Stimulated activated naive CD8-positive, alpha-beta T cell treated with anti-CD3 and anti-CD28 coated beads, Interleukin-15, amount 100 ng/mL, for 72 hours (primary cell): ENCODE measurements around the gene FUS.
A peak's percentile ranks its signal among the peaks of the same experiment; 100 is the strongest.
"Not testable (repeated sequence)": the region's sequence is repeated elsewhere in the genome, so short reads cannot be mapped to it uniquely, and the experiment has no call there.

ENCODE experiments used
- ATAC-seq: fragments of 150-1000 bp; cut with Tn5 transposase; 2 replicates; pipeline ENCODE4 v1.10.0; 2021; ENCODE audit warnings: mild to moderate bottlenecking, moderate library complexity
- DNase-seq, 2 donors: peaks; one replicate each; pipeline ENCODE4 v3.0.0; 2021 to 2022
- H3K27ac Mint-ChIP-seq, 2 donors: one replicate each; pipeline ENCODE4 v1.8.0; 2022; ENCODE audit warnings: mild to moderate bottlenecking in 2 of 2, mixed read lengths in 2 of 2, moderate library complexity in 2 of 2
- H3K27me3 Mint-ChIP-seq: one replicate; pipeline ENCODE4 v1.8.0; 2022; ENCODE audit warnings: mixed read lengths
- H3K4me1 Mint-ChIP-seq: one replicate; pipeline ENCODE4 v1.8.0; 2022; ENCODE audit warnings: mild to moderate bottlenecking, mixed read lengths
- H3K4me3 Mint-ChIP-seq, 2 donors: one replicate each; pipeline ENCODE4 v1.8.0; 2022; ENCODE audit warnings: mild to moderate bottlenecking in 2 of 2, mixed read lengths in 2 of 2, moderate library complexity in 1 of 2
- H3K9me3 Mint-ChIP-seq, 2 donors: one replicate each; pipeline ENCODE4 v1.8.0; 2022; ENCODE audit warnings: mixed read lengths in 2 of 2

FUS gene

GRCh38 chr16:31167315-31167714, 12.6 kb upstream of the FUS start:
- H3K4me1 Mint-ChIP-seq = peaks cover 5% of the 10 kb centered on the region
- no peaks in the 10 kb centered on the region for H3K9me3 Mint-ChIP-seq

DNA sequence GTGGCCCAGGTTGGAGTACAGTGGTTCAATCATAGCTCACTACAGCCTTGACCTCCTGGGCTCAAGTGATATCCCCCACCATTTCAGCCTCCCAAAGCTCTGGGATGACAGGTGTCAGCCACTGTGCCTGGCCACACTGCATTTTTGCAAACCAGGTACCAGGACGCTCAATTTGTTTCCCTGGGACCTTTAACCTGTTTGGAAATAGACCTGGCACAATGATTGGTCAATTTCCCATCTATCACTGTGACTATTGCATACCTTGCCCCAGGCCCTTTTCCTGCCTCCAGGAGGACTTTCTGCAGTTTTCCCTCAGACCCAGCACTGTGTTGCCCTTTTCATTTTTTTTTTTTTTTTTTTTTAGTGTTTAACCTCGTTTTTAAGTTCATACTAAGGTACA, 11.1 kb upstream of the FUS start:
- Mint-ChIP-seq H3K4me1 (peaks cover 5% of the 10 kb centered on the region), H3K27me3 (no peaks in the 10 kb centered on the region), H3K27ac (no peak overlapping the region), H3K4me3 (no peak overlapping the region), H3K9me3 (no peaks in the 10 kb centered on the region)
- no peak for ATAC-seq
- no peak for DNase-seq

More at GRCh38 chr16:31167315-31167714, 12.6 kb upstream of the FUS start:
- H3K4me3 Mint-ChIP-seq = no peak overlapping the region
- H3K27ac Mint-ChIP-seq = peak overlapping the region; percentile 34 to 80
- no peaks in the 10 kb centered on the region for H3K27me3 Mint-ChIP-seq
- ATAC-seq (no peak), DNase-seq (no peak)

GRCh38 chr16:31170048-31170447, 9.9 kb upstream of the FUS start:
- not testable (repeated sequence) for H3K9me3 Mint-ChIP-seq, H3K4me1 Mint-ChIP-seq, DNase-seq, H3K27ac Mint-ChIP-seq, H3K4me3 Mint-ChIP-seq, ATAC-seq, H3K27me3 Mint-ChIP-seq

DNA sequence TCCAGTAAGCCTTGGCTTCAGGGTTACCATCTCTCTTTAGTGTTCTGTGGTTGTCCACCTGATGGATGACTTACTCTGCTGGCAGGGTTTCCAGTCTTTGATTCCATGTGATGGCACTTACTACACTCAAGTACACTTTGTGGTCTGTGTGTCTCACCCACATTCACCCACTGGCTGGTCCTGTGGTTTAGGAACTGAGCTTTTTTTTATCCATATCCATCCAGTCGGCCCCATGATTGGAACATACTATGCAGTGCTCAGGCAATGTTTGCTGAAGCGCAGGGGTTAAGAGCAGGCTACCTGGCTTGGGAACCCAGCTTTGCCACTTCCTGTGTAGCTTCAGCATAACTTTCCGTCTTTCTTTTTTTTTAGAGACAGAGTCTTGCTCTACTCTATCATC, 2.8 kb upstream of the FUS start:
- peak overlapping the region; percentile 62 to 67 for H3K4me3 Mint-ChIP-seq
- peak overlapping the region; percentile 69 to 91 for H3K27ac Mint-ChIP-seq
- H3K27me3 Mint-ChIP-seq = no peaks in the 10 kb centered on the region
- peak; percentile 19 for ATAC-seq
- peaks cover 46% of the 10 kb centered on the region for H3K4me1 Mint-ChIP-seq
- H3K9me3 Mint-ChIP-seq = no peaks in the 10 kb centered on the region
- peak in 1 of 2 donors; percentile 69 for DNase-seq

DNA sequence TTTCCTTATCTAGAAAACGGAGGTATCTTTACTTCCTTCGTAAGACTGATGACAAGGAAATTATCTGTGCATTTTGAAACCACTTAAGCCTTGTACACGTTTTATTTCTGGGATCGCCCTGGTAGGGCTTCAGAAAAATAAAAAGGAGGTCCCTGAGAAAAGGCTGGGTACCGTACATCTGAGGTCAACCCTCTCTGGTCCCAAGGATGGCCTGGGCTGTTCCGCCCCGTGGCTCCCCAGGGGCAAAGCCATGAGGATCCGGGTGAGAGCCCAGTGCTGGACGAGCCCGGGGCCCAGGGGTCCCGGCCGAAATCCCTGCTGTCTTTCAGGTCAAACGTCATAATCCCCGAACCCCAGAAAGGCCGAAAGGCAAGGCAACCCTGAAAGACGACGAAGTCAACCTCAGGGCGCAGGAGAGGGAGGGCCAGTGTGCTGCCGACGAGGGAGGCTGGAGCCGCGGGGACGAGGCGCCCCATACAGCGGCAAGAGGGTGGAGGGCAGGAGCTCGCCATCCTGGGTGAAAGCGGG, 656 bp upstream of the FUS start:
- ATAC-seq (peak; percentile 73), DNase-seq (no peak)
- H3K4me3 Mint-ChIP-seq = peak overlapping the region; percentile 92
- no peaks in the 10 kb centered on the region for H3K27me3 Mint-ChIP-seq
- H3K27ac Mint-ChIP-seq = peak overlapping the region; percentile 99 to 100
- peaks cover 68% of the 10 kb centered on the region for H3K4me1 Mint-ChIP-seq
- H3K9me3 Mint-ChIP-seq = no peaks in the 10 kb centered on the region

GRCh38 chr16:31181102-31181830, 1.3 kb downstream of the FUS start:
- H3K9me3 Mint-ChIP-seq = no peaks in the 10 kb centered on the region
- H3K27me3 Mint-ChIP-seq = no peaks in the 10 kb centered on the region
- peak overlapping the region; percentile 92 for H3K4me3 Mint-ChIP-seq
- DNase-seq = peak; percentile 58 to 66
- H3K27ac Mint-ChIP-seq = peak overlapping the region; percentile 99 to 100
- peak; percentile 5 for ATAC-seq
- peaks cover 88% of the 10 kb centered on the region for H3K4me1 Mint-ChIP-seq

DNA sequence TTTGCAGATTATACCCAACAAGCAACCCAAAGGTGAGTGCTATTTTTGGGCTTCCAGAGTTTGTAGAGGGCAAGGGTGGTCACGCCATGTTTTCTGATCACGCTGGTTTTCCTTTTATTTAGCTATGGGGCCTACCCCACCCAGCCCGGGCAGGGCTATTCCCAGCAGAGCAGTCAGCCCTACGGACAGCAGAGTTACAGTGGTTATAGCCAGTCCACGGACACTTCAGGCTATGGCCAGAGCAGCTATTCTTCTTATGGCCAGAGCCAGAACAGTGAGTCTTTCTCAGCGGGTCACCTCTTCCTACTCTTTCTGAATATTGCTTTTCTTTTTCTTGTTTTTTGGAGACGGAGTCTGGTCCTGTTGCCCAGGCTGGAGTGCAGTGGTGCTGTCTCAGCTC, 2.5 kb downstream of the FUS start:
- Mint-ChIP-seq H3K4me3 (peak overlapping the region; percentile 92), H3K9me3 (no peaks in the 10 kb centered on the region), H3K27ac (peak overlapping the region; percentile 90 to 100), H3K27me3 (no peaks in the 10 kb centered on the region), H3K4me1 (peaks cover 91% of the 10 kb centered on the region)
- DNase-seq = no peak
- ATAC-seq = no peak

DNA sequence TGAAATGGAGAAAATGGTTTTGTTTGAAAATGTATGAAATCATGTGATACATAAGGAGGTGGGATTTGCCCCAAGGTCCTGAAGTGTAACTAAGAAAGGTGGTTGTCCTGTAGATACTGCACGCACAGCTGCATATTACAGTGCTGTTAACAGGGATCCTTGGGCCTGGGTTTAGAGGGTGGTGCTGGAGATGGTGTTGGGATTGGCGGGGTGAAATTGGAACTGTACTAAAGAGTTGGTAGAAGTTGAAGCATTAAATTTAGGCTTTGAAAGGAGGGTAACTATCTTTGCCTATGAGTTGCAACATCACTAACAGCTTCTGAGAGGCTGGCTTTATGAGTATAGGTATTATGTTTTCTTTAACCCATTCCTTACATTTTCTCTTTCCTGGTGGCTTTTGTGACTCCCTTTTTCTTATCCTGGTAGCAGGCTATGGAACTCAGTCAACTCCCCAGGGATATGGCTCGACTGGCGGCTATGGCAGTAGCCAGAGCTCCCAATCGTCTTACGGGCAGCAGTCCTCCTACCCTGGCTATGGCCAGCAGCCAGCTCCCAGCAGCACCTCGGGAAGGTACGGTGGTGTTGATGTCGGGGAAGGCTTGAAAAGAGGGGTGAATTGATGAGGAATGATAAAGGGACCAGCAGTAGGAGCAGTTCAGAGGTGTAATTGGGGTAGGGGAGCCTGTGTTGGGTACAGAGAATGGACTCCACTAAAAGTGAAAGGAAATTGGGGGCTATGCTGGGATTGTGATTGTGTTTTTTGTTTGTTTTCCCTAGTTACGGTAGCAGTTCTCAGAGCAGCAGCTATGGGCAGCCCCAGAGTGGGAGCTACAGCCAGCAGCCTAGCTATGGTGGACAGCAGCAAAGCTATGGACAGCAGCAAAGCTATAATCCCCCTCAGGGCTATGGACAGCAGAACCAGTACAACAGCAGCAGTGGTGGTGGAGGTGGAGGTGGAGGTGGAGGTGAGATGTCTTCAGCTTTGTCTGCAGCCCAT, 3.8 kb downstream of the FUS start:
- Mint-ChIP-seq H3K9me3 (no peaks in the 10 kb centered on the region), H3K27me3 (no peaks in the 10 kb centered on the region), H3K4me3 (peak overlapping the region; percentile 92)

DNA sequence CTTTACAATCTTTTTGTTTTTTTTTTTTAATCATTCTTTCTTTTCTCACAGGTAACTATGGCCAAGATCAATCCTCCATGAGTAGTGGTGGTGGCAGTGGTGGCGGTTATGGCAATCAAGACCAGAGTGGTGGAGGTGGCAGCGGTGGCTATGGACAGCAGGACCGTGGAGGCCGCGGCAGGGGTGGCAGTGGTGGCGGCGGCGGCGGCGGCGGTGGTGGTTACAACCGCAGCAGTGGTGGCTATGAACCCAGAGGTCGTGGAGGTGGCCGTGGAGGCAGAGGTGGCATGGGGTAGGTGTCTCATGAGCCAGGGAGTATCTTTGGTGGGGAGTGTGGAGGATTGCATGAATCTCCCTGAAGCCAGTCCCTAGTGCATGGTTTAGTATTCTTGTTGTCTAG, 4.9 kb downstream of the FUS start:
- Mint-ChIP-seq H3K9me3 (no peaks in the 10 kb centered on the region), H3K27me3 (no peaks in the 10 kb centered on the region), H3K27ac (peak overlapping the region; percentile 83 to 100), H3K4me3 (peak overlapping the region; percentile 64 to 69), H3K4me1 (peaks cover 98% of the 10 kb centered on the region)
- DNase-seq = no peak
- no peak for ATAC-seq

More for the DNA sequence above, 3.8 kb downstream of the FUS start:
- Mint-ChIP-seq H3K4me1 (peaks cover 95% of the 10 kb centered on the region), H3K27ac (peak overlapping the region; percentile 55 to 100)
- ATAC-seq (no peak), DNase-seq (no peak)

GRCh38 chr16:31185339-31185738, 5.4 kb downstream of the FUS start:
- H3K9me3 Mint-ChIP-seq = no peaks in the 10 kb centered on the region
- ATAC-seq = no peak
- DNase-seq = no peak
- peak overlapping the region; percentile 68 to 69 for H3K4me3 Mint-ChIP-seq
- peaks cover 98% of the 10 kb centered on the region for H3K4me1 Mint-ChIP-seq
- no peaks in the 10 kb centered on the region for H3K27me3 Mint-ChIP-seq
- peak overlapping the region in 1 of 2 donors; percentile 100 for H3K27ac Mint-ChIP-seq

DNA sequence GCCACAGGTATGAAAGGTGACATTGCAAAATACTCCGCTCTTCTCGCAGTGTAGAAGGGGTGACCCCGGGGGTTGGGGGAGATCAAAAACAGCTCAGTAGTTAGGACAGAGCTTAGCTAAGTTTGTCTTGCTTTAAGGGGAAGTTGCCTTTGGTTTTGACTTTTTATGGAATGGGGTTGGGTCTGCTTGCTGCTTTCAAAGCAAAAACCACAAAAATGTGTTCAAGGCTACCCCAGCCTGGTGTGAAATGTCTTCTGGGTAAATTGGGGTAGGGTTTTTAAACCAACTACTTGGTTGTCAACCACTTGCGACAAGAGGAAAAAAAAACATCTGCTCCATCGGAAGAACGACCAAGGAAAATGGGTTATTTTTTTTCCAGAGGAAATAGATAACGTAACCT, 6.2 kb downstream of the FUS start:
- no peak for DNase-seq
- Mint-ChIP-seq H3K4me3 (peak overlapping the region; percentile 59 to 68), H3K9me3 (no peaks in the 10 kb centered on the region), H3K27ac (peak overlapping the region; percentile 77 to 96), H3K4me1 (peaks cover 98% of the 10 kb centered on the region), H3K27me3 (no peaks in the 10 kb centered on the region)
- ATAC-seq = no peak

DNA sequence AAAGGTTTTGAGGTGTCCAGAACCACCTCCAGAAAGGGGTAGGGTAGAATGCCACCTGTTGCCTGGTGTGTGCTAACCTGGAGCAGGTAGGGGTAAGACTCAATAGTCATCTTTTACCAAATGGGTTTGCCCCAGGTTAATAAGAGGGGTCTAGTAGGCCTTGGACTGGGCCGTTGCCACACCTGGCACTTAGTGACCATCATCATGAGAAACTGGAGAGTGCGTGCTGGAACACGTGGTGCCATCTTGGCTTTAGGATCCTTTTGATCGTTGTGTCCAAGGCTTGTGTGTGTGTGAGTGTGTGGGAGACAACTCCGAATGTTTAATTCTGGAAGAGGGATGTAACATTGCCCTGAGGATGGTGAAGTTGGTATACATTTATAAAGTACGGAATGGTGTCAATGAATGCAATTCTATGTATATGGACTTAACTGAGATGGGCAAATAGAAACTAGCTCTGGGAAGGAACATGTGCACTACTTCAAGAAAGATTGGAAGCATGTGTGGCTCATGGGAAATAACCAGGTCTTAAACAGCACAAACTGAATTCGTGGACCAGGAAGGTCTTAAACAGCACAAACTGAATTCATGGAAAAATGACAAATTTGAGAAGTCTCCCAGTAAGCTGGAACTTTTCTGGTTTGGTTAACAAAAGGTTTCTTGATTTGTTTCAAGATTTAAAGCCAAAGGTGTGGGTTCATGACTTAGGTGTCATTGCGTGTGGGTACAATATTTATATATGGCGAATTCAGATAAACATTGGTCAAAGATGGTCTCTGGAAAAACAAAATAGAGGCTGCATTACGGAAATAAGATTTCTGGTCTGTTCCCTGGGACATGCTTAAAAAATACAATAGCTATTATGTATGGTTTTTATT, 7.2 kb downstream of the FUS start:
- ATAC-seq (no peak), DNase-seq (no peak)
- H3K4me1 Mint-ChIP-seq = peaks cover 100% of the 10 kb centered on the region
- no peaks in the 10 kb centered on the region for H3K27me3 Mint-ChIP-seq
- H3K4me3 Mint-ChIP-seq = peak overlapping the region; percentile 10 to 14
- no peaks in the 10 kb centered on the region for H3K9me3 Mint-ChIP-seq
- H3K27ac Mint-ChIP-seq = peak overlapping the region; percentile 70 to 96

- Mint-ChIP-seq H3K27ac (peak overlapping the region in 1 of 2 donors; percentile 96), H3K4me3 (no peak overlapping the region), H3K9me3 (no peaks in the 10 kb centered on the region), H3K27me3 (no peaks in the 10 kb centered on the region), H3K4me1 (peaks cover 99% of the 10 kb centered on the region)
- no peak for DNase-seq
- ATAC-seq = no peak
Observed at GRCh38 chr16:31187808-31188189, 7.9 kb downstream of the FUS start.

DNA sequence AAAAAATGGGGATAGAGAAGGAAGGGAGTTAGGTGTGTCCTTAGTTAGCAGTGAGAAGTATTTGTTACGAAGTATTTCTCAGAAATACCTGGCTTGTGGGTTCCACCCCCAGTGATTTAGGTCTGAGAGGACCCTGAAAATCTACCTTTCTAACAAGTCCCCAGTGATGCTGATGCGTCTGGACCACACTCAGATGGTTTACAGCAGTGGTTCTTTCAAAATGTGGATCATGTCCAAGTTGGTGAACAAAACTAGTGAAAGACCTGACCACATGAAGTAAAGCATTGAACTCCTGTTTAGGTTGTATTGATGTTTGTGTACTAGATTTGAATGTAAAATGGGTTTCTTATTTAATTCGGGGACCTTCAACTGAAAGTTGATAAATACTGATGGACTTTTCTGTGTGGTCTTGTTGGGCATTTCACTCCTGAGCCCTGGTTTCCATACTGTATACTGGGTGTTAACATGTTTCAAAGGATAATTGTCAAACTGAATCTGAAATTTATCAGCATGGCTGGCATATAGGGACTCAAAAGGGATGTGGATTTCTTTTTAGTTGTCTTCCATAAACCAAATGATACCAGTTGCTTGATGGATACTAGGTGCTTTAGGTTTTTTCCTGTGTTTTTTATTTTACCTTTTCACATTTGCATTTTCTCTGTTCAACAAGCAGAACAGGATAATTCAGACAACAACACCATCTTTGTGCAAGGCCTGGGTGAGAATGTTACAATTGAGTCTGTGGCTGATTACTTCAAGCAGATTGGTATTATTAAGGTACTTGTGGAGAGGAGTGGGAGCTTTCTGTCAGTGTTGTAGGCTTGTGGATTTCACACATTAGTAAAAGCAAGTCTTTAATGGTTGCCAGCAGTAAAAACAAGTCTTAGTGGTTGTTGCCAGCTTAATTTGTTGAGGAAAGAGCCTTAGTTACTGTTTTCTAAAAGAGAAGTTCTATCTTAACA, 8.8 kb downstream of the FUS start:
- no peaks in the 10 kb centered on the region for H3K9me3 Mint-ChIP-seq
- DNase-seq (no peak), ATAC-seq (no peak)
- H3K27me3 Mint-ChIP-seq = no peaks in the 10 kb centered on the region
- H3K4me3 Mint-ChIP-seq = no peak overlapping the region
- peaks cover 96% of the 10 kb centered on the region for H3K4me1 Mint-ChIP-seq
- H3K27ac Mint-ChIP-seq = peak overlapping the region; percentile 72 to 85
